Renal cortex interstitium (tissue), 11 donors: ENCODE results near the gene MGMT. TPM values are rescaled to one million over a fixed set of nuclear protein-coding genes. Genes with fewer than 3 reads are reported as not detected.

Experiments
- DNase-seq, 11 donors: peaks; one replicate each; pipeline ENCODE4 v3.0.0-alpha.2; 2013; ENCODE audit warnings: low read depth in 9 of 11, low spot score in 4 of 11; ENCODE audit errors: extremely low read depth in 1 of 11
- polyA plus RNA-seq, 3 donors: library from polyadenylated mRNA; unstranded; fragments of 120-200 nt; gene quantifications; one replicate each; pipeline ENCODE4 v1.2.1, GENCODE V29; 2013; ENCODE audit not compliant: insufficient read length in 3 of 3

Gene MGMT
- polyA plus RNA-seq, 3 donors: 17.5 to 22.7 (median 20.5) TPM

GRCh38 chr10:129764901-129765663 is 298.0 kb downstream of the MGMT start:
- DNase-seq: no peak

GRCh38 chr10:129765664-129766550 is 298.9 kb downstream of the MGMT start:
- no peak for DNase-seq

GRCh38 chr10:129766611-129767550 is 299.8 kb downstream of the MGMT start:
- no peak for DNase-seq

- DNase-seq: no peak
These were observed 300.7 kb downstream of the MGMT start for GRCh38 chr10:129767751-129768150.

- DNase-seq: no peak
These were observed 301.7 kb downstream of the MGMT start for GRCh38 chr10:129768437-129769355.

- DNase-seq: no peak
These were observed 302.5 kb downstream of the MGMT start for GRCh38 chr10:129769381-129770116.

GRCh38 chr10:129770286-129770685 is 303.2 kb downstream of the MGMT start:
- no peak for DNase-seq

GRCh38 chr10:129771024-129771423 is 304.0 kb downstream of the MGMT start:
- peak in 1 of 11 donors; percentile 7 for DNase-seq

- no peak for DNase-seq
These were observed 304.5 kb downstream of the MGMT start for GRCh38 chr10:129771576-129771975.

GRCh38 chr10:129771991-129772431 is 305.0 kb downstream of the MGMT start:
- no peak for DNase-seq

- no peak for DNase-seq
These were observed 305.7 kb downstream of the MGMT start for GRCh38 chr10:129772468-129773358.

- DNase-seq: no peak
These were observed 306.4 kb downstream of the MGMT start for GRCh38 chr10:129773359-129773990.

GRCh38 chr10:129774082-129774735 is 307.2 kb downstream of the MGMT start:
- DNase-seq: no peak

GRCh38 chr10:129774736-129775401 is 307.8 kb downstream of the MGMT start:
- DNase-seq: no peak

GRCh38 chr10:129775681-129776080 is 308.6 kb downstream of the MGMT start:
- no peak for DNase-seq
